ENCODE data around the gene KRTCAP2. TPM values are rescaled to one million over a fixed set of nuclear protein-coding genes. Genes with fewer than 3 reads are reported as not detected.

The KRTCAP2 gene
- total RNA-seq, 1 donor = 100 TPM

DNA sequence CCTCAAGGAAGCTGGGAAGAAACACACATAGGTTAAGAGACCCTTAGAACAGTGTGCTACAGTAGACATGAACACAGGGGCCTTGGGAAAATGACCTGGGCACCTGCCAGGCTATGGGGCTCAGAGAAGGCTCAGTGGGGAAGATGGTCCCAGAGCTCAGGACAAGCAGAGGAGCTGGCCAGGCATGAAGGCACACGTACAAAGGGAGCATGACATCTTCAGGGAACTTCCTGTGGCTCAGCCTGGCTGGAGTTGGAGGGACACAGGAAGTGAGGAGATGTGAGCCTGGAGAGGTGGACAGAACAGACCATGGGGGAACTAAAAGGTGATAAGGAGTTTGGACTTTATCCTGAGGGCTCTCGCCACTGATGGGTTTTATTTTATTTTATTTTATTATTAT is 41.2 kb downstream of the KRTCAP2 start:
- H3K4me3 ChIP-seq (ENCODE audit: low read depth, low read length) = no peak overlapping the region
- TF ChIP-seq, protein P1, sequence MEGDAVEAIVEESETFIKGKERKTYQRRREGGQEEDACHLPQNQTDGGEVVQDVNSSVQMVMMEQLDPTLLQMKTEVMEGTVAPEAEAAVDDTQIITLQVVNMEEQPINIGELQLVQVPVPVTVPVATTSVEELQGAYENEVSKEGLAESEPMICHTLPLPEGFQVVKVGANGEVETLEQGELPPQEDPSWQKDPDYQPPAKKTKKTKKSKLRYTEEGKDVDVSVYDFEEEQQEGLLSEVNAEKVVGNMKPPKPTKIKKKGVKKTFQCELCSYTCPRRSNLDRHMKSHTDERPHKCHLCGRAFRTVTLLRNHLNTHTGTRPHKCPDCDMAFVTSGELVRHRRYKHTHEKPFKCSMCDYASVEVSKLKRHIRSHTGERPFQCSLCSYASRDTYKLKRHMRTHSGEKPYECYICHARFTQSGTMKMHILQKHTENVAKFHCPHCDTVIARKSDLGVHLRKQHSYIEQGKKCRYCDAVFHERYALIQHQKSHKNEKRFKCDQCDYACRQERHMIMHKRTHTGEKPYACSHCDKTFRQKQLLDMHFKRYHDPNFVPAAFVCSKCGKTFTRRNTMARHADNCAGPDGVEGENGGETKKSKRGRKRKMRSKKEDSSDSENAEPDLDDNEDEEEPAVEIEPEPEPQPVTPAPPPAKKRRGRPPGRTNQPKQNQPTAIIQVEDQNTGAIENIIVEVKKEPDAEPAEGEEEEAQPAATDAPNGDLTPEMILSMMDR (IDR thresholded peaks at IDR 0.05; ENCODE audit: insufficient read depth, low read length) = no peak
- DNase-seq (ENCODE audit: low read depth) = no peak

DNA sequence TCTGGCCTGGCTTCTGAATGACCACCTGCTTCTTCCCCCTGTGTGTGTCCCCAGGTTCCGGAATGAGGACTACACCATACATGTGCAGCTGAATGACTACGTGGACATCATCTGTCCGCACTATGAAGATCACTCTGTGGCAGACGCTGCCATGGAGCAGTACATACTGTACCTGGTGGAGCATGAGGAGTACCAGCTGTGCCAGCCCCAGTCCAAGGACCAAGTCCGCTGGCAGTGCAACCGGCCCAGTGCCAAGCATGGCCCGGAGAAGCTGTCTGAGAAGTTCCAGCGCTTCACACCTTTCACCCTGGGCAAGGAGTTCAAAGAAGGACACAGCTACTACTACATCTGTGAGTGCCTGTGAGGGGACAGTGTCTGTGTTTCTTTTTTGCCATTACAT is 41.8 kb downstream of the KRTCAP2 start:
- no peak overlapping the region for H3K4me3 ChIP-seq (ENCODE audit: low read depth, low read length)
- DNase-seq (ENCODE audit: low read depth) = no peak
- TF ChIP-seq, protein P1 (IDR thresholded peaks at IDR 0.05; ENCODE audit: insufficient read depth, low read length) = no peak

DNA sequence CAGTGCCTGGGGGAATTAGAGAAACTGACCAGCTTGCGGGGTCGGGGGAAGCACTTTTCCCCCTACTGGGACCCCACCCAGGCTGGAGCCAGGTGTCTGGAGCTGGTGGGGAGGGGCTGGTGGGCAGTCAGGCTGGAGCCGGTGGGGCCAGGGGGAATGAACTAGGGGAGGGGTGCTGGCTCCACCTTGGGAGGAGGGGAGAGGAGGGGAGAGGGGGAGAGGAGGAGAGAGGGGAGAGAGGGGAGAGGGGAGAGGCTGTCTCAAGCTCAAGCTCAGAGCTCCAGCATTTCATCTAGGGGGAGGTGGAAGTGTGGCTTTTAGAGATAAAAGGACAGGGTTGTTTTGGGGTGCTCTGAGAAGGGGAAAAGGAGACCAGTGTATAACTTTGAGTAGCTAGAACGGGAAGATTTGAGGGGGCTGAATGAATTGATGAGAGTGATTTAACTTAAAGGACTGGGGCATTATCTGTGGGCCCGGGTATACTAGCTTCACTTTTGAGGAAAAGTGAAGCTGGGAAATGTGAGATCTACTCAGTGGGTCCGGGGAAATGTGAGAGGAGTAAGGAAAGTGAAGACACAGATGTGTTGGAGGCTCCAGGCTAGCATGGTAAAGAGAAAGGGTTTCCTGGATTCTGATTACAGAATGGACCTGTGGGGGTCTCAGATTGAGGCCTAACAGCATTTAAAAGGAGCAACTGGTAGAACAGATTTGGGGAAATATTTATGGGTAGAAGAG is 42.7 kb downstream of the KRTCAP2 start:
- H3K4me3 ChIP-seq (ENCODE audit: low read depth, low read length) = no peak overlapping the region
- TF ChIP-seq, protein P1 (IDR thresholded peaks at IDR 0.05; ENCODE audit: insufficient read depth, low read length) = no peak
- no peak for DNase-seq (ENCODE audit: low read depth)

DNA sequence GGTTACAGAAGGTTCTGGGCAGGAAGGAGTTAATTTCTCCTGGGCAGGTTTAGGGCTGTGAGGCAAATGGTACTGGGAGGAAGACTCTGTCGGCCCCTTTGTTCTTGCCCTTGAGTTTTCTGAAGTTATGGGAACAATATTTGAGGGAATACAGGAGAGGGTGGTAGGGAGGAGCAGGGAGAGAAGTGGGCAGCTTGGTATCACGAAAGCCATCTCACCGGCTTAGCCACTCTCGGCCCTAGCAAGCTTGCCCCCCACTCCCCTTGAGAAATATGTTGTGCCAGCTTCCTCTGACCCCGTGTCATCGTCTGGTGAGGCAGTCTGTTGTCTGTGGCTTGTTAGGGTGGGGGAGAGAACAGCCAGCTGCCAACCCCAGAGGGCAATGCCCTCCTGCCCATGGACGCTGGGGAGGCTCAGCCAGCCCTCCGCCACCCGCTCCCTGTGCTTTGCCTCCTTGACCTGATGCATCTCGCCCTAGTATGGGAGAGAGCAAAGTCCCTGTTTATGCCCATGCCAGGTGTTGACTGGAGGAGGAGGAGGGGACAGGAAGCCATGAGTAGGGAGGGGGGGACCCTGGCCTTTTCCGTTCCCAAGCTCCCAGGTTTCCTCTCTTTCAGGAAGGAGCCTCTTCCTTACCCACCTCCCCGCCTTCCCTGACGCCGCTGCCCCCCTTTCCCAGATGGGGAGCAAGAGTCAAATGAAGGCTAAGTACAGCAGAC is 44.2 kb downstream of the KRTCAP2 start:
- H3K4me3 ChIP-seq (ENCODE audit: low read depth, low read length) = no peak overlapping the region
- DNase-seq (ENCODE audit: low read depth) = no peak
- TF ChIP-seq, protein P1 (IDR thresholded peaks at IDR 0.05; ENCODE audit: insufficient read depth, low read length) = no peak

DNA sequence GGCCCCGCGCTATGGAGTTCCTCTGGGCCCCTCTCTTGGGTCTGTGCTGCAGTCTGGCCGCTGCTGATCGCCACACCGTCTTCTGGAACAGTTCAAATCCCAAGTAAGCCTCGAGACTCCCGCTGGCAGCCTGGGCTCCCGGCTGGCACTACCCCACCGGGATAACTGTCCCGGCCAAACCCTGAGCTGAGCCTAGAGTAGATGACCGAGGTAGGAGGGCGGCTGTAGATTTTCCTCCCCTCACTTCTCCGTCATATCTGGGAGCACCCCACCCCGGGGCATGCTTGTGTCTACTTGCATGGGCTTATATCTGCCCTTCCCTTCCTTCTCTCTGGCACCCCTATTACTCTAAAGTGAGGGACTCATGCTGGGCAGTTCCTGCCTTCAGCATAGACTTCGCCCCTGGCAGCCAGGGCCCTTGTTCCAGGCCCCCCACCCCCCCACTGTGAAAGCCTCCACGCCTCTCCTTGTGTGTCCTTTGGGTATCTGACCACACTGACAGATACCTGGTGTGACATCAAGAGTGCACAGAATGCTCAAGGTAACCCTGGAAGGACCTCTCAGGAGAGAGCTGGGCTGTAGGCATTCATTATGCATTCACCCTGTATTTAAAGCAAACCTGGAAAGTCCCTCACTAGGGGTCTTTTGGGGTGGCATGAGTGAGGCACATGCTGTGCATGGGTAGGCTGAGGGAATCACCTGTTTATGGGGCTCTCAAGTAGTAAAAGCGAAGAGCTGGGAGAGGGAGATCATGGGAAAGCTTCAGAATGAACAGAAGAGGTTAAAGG is 44.9 kb downstream of the KRTCAP2 start:
- H3K4me3 ChIP-seq (ENCODE audit: low read depth, low read length) = peak overlapping the region; percentile 65
- DNase-seq (ENCODE audit: low read depth) = no peak
- TF ChIP-seq, protein P1 (IDR thresholded peaks at IDR 0.05; ENCODE audit: insufficient read depth, low read length) = no peak

DNA sequence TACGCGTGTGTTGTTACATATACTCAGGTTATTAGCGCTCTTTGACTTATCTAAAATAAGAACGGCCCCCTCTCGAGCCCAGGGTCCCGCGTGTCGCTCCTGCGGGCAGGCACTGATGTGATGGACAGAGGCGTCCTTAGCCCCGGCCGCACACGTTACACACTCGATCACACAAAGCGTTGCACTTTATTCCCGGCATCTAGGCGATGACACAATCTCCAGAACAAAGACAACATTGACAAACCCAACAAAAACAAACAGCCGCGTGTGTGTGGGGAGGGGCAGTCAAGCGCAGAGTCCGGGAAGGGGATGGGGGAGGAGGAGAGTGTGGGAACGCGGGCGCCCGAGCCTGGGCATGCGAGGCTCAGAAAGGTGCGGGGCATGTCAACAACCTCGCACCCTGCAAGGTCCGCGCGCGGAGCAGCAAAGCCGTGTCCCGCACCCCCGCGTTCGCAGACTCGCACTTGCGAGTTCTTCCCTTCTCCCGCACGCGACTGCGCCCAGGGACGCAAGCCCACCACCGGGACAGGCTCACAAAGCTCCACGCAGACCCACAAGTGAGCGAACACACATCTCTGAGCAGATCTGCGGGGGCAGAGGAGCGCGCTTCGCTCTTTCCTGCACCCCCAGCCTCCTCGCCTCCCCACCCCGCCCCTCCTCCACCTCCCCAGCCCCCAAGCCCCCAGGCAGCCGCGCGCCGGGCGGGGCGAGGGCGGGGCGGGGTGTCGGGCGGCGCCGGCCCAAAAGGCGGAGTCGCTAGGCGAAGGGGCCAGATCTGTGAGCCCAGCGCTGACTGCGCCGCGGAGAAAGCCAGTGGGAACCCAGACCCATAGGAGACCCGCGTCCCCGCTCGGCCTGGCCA is 45.8 kb downstream of the KRTCAP2 start, which contains the start of gene EFNA1:
Gene EFNA1, plus strand, starts transcription at position 772 of the 862 bp plus-strand sequence. CDS start 102 bp downstream, outside the sequence.
- peak; percentile 34 for DNase-seq (ENCODE audit: low read depth)
- peak within 1 kb of the TSS; percentile 65 for H3K4me3 ChIP-seq (ENCODE audit: low read depth, low read length)
- TF ChIP-seq, protein P1 (IDR thresholded peaks at IDR 0.05; ENCODE audit: insufficient read depth, low read length) = no peak

Data from fibroblast of the aortic adventitia (primary cell).